Measurements from ENCODE around the gene PRM1. TPM values are rescaled to one million over a fixed set of nuclear protein-coding genes. Genes with fewer than 3 reads are reported as not detected.

PRM1 gene
- total and polyA plus RNA-seq, 2 of the 13 experiments (the other 11 are each of a cell fraction or from before 2014, with no cell fraction given) = not detected

DNA sequence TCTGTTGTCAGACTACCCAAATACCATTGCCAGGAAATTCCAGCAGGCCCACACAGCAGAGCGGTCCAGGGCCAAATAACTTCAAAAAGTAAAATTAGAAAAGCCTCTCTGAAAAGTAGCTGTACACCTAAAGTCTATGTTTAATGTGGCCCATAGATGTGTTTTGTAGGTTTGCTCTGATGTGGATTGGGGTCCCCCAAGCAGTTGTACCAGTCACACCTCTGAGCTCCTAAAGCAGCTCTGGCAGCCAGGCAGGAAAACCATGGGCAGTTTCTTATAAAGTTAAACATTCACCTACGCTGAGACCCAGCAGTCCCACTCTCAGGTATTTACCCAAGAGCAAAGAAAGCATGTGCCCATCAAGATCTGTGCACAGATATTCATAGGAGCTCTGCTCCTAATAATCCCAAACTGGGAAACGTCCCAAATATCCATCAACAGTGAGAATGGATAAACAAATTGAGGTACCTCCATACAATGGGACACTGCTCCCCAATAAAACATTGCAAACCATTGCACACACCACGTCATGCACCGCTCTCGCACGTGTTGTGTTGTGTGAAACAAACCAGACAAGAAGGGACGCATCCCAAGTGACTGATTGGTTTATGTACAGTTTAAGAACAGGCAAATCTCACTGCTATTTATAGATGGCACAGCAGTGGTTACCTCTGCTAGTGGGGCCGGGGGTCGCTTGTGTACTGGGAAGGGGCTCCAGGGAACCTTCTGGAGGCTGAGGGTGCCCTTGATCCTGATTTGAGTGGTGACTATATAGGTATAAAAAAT lies 15.8 kb upstream of the PRM1 start (continued):
- TF ChIP-seq, protein P1, sequence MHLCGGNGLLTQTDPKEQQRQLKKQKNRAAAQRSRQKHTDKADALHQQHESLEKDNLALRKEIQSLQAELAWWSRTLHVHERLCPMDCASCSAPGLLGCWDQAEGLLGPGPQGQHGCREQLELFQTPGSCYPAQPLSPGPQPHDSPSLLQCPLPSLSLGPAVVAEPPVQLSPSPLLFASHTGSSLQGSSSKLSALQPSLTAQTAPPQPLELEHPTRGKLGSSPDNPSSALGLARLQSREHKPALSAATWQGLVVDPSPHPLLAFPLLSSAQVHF (CRISPR knock-in tag; IDR thresholded peaks at IDR 0.05) = no peak
- TF ChIP-seq ZNF121 (CRISPR knock-in tag; IDR thresholded peaks at IDR 0.05) = peak; percentile 70; the same call in 1 of the 2 replicates
- TF ChIP-seq ZBTB1 (CRISPR knock-in tag; IDR thresholded peaks at IDR 0.05; ENCODE audit: borderline replicate concordance) = no peak
- TF ChIP-seq PTBP1 (IDR thresholded peaks at IDR 0.05; ENCODE audit: low read depth, low read length, poor library complexity, severe bottlenecking) = no peak
- TF ChIP-seq ZFAT (CRISPR knock-in tag; conservative IDR thresholded peaks at IDR 0.05) = 0 out of 2 replicates have a peak, but pooled peaks have one; percentile 36
- TF ChIP-seq SOX5 (CRISPR knock-in tag; IDR thresholded peaks at IDR 0.05; ENCODE audit: borderline replicate concordance) = peak; percentile 72
- TF ChIP-seq, protein P2, sequence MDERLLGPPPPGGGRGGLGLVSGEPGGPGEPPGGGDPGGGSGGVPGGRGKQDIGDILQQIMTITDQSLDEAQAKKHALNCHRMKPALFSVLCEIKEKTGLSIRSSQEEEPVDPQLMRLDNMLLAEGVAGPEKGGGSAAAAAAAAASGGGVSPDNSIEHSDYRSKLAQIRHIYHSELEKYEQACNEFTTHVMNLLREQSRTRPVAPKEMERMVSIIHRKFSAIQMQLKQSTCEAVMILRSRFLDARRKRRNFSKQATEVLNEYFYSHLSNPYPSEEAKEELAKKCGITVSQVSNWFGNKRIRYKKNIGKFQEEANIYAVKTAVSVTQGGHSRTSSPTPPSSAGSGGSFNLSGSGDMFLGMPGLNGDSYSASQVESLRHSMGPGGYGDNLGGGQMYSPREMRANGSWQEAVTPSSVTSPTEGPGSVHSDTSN (CRISPR knock-in tag; IDR thresholded peaks at IDR 0.05) = peak; percentile 83
- TF ChIP-seq RCOR2 (CRISPR knock-in tag; IDR thresholded peaks at IDR 0.05) = peak; percentile 32; the same call in 1 of the 2 replicates
- TF ChIP-seq, protein P3, sequence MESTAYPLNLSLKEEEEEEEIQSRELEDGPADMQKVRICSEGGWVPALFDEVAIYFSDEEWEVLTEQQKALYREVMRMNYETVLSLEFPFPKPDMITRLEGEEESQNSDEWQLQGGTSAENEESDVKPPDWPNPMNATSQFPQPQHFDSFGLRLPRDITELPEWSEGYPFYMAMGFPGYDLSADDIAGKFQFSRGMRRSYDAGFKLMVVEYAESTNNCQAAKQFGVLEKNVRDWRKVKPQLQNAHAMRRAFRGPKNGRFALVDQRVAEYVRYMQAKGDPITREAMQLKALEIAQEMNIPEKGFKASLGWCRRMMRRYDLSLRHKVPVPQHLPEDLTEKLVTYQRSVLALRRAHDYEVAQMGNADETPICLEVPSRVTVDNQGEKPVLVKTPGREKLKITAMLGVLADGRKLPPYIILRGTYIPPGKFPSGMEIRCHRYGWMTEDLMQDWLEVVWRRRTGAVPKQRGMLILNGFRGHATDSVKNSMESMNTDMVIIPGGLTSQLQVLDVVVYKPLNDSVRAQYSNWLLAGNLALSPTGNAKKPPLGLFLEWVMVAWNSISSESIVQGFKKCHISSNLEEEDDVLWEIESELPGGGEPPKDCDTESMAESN (CRISPR knock-in tag; conservative IDR thresholded peaks at IDR 0.05) = 0 out of 2 replicates have a peak, but pooled peaks have one; percentile 16
- TF ChIP-seq GABPA (IDR thresholded peaks at IDR 0.05; ENCODE audit: low read depth, low read length) = no peak
- peak; percentile 28; the same call in 1 of the 2 replicates for TF ChIP-seq GABPA (CRISPR knock-in tag; IDR thresholded peaks at IDR 0.05; ENCODE audit: low read depth)
- TF ChIP-seq MXI1 (IDR thresholded peaks at IDR 0.05; ENCODE audit: borderline replicate concordance, low read depth, low read length) = peak; percentile 34; the same call in 1 of the 3 replicates
- TF ChIP-seq, protein P4, sequence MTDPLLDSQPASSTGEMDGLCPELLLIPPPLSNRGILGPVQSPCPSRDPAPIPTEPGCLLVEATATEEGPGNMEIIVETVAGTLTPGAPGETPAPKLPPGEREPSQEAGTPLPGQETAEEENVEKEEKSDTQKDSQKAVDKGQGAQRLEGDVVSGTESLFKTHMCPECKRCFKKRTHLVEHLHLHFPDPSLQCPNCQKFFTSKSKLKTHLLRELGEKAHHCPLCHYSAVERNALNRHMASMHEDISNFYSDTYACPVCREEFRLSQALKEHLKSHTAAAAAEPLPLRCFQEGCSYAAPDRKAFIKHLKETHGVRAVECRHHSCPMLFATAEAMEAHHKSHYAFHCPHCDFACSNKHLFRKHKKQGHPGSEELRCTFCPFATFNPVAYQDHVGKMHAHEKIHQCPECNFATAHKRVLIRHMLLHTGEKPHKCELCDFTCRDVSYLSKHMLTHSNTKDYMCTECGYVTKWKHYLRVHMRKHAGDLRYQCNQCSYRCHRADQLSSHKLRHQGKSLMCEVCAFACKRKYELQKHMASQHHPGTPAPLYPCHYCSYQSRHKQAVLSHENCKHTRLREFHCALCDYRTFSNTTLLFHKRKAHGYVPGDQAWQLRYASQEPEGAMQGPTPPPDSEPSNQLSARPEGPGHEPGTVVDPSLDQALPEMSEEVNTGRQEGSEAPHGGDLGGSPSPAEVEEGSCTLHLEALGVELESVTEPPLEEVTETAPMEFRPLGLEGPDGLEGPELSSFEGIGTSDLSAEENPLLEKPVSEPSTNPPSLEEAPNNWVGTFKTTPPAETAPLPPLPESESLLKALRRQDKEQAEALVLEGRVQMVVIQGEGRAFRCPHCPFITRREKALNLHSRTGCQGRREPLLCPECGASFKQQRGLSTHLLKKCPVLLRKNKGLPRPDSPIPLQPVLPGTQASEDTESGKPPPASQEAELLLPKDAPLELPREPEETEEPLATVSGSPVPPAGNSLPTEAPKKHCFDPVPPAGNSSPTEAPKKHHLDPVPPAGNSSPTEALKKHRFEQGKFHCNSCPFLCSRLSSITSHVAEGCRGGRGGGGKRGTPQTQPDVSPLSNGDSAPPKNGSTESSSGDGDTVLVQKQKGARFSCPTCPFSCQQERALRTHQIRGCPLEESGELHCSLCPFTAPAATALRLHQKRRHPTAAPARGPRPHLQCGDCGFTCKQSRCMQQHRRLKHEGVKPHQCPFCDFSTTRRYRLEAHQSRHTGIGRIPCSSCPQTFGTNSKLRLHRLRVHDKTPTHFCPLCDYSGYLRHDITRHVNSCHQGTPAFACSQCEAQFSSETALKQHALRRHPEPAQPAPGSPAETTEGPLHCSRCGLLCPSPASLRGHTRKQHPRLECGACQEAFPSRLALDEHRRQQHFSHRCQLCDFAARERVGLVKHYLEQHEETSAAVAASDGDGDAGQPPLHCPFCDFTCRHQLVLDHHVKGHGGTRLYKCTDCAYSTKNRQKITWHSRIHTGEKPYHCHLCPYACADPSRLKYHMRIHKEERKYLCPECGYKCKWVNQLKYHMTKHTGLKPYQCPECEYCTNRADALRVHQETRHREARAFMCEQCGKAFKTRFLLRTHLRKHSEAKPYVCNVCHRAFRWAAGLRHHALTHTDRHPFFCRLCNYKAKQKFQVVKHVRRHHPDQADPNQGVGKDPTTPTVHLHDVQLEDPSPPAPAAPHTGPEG (CRISPR knock-in tag; IDR thresholded peaks at IDR 0.05) = no peak
- no peak for TF ChIP-seq ZNF33A (CRISPR knock-in tag; IDR thresholded peaks at IDR 0.05; ENCODE audit: borderline replicate concordance)
- TF ChIP-seq TARDBP (CRISPR knock-in tag; IDR thresholded peaks at IDR 0.05) = peak; percentile 33; the same call in 1 of the 2 replicates
- no peak for TF ChIP-seq JUND (CRISPR knock-in tag; IDR thresholded peaks at IDR 0.05)
- TF ChIP-seq PPARG (CRISPR knock-in tag; conservative IDR thresholded peaks at IDR 0.05) = peak; percentile 65
- no peak; the same call in 1 of the 2 replicates for TF ChIP-seq ZNF850 (CRISPR knock-in tag; conservative IDR thresholded peaks at IDR 0.05)
- TF ChIP-seq ZNF577 (CRISPR knock-in tag; IDR thresholded peaks at IDR 0.05; ENCODE audit: borderline replicate concordance, low read depth) = no peak
- no peak for TF ChIP-seq ELF4 (CRISPR knock-in tag; IDR thresholded peaks at IDR 0.05; ENCODE audit: borderline replicate concordance)
- no peak; the same call in 1 of the 2 replicates for TF ChIP-seq ZNF879 (CRISPR knock-in tag; IDR thresholded peaks at IDR 0.05)
